ENCODE measurements around the gene TMEM266. TPM values are rescaled to one million over a fixed set of nuclear protein-coding genes. Genes with fewer than 3 reads are reported as not detected.

TMEM266 gene
- total RNA-seq, 1 donor from 2014 or later, result 0.21 TPM

DNA sequence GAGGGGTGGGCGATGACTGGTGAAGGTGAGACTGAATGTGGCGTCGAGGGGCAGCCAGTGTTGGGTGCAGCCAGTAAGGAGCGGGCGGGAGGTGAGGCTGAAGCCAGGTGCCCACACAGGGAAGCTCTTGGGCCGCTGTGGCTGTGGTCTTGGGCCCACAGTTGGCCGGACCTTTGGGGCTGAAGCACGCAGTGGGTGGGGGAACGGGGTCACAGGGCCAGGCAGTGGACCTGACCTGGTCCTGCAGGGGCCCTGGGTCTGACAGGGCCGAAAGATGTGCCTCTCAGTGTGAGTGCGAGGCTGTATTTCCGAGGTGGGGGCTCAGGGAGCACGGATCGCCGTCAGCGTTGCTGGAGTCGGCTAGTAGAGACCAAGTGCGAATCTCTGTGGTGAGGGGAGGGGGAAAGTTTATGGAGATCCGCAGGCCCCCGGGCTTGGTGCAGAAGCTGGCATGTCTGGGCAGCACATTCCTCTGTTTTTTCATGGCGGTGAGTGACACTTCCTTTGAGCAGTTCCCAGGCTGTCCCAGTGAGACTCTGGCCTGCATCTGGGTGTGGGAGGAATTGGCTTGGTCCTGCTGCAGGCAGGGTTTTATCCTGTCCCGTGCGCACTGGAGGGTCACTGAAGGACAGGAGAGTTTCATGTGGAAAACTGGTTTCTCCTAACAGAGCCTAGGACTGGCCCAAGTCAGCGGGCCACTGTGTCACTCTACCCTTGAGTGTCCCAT lies 100.8 kb downstream of the TMEM266 start:
- no peaks in the 10 kb centered on the region for H3K36me3 ChIP-seq (ENCODE audit: control insufficient read depth, insufficient read depth, low read length)
- H3K27me3 ChIP-seq (ENCODE audit: control insufficient read depth, insufficient read depth, low read length), result peaks cover 11% of the 10 kb centered on the region
- TF ChIP-seq, protein P1, sequence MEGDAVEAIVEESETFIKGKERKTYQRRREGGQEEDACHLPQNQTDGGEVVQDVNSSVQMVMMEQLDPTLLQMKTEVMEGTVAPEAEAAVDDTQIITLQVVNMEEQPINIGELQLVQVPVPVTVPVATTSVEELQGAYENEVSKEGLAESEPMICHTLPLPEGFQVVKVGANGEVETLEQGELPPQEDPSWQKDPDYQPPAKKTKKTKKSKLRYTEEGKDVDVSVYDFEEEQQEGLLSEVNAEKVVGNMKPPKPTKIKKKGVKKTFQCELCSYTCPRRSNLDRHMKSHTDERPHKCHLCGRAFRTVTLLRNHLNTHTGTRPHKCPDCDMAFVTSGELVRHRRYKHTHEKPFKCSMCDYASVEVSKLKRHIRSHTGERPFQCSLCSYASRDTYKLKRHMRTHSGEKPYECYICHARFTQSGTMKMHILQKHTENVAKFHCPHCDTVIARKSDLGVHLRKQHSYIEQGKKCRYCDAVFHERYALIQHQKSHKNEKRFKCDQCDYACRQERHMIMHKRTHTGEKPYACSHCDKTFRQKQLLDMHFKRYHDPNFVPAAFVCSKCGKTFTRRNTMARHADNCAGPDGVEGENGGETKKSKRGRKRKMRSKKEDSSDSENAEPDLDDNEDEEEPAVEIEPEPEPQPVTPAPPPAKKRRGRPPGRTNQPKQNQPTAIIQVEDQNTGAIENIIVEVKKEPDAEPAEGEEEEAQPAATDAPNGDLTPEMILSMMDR (IDR thresholded peaks at IDR 0.05; ENCODE audit: insufficient read depth, low read length, poor library complexity, severe bottlenecking), result no peak
- H3K4me3 ChIP-seq (ENCODE audit: low read depth, low read length), result no peak overlapping the region
- DNase-seq (ENCODE audit: low read depth), result no peak

DNA sequence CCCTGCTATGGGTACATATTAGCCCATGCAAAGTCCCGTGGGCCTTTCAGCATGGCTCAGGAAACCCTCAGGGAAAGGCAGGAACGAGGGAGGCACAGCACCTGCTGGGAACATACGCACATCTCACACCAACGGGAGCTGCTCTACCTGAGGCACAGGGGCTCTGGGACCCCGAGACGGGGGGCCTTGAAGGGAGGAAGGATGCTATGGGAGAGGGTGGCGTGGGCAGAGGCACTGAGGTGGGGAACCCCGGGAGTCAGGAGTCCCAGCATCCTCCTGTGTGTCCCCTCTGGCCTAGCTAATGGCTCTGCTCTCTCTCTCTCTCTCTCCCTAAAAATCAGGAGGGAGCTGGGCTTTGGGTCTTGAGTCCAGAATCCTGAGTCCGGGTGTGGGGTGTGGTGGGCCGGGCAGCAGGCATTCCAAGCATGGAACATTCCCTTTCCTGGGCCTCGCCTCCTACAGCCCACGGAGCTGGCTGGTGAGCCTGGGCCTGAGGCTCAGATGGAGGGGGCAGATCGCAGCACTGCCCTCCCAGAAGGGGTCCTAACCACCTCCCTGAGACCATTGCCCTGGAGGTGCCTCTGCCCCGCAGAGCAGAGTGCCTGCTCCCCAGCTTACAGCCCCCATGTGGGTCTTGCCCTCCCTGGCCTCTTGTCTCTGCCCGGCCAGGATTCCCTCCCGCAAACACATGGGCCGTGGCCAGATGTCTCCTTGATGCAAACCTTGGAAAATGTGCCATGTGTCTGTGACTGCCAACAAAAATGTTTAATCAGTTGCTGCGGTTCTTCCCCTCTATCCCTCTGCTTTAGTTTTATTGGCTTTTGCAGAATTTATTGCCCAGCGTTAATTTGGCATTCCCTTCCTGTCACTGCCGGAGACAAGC lies 101.6 kb downstream of the TMEM266 start:
- no peak for DNase-seq (ENCODE audit: low read depth)
- no peaks in the 10 kb centered on the region for H3K36me3 ChIP-seq (ENCODE audit: control insufficient read depth, insufficient read depth, low read length)
- peaks cover 14% of the 10 kb centered on the region for H3K27me3 ChIP-seq (ENCODE audit: control insufficient read depth, insufficient read depth, low read length)
- TF ChIP-seq, protein P1 (IDR thresholded peaks at IDR 0.05; ENCODE audit: insufficient read depth, low read length, poor library complexity, severe bottlenecking), result no peak
- no peak overlapping the region for H3K4me3 ChIP-seq (ENCODE audit: low read depth, low read length)

DNA sequence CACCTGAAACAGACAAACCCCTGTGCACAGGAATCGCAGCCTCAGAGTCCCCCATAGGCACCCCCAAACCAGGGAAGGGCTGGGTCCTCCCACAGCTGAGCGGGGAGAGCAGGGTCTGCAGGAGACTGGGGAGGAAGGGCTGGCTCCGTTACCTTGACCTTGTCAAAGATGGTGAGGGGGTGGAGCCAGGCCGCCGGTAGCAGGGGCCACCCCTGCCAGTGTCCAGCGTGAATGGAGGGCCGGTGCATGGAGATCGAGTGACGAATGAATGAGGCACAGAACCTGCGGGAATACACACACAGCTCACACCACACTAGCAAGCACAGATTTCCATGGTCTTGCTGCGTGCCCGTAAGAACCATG lies 102.2 kb downstream of the TMEM266 start:
- TF ChIP-seq, protein P1 (IDR thresholded peaks at IDR 0.05; ENCODE audit: insufficient read depth, low read length, poor library complexity, severe bottlenecking), result no peak
- Histone ChIP-seq H3K27me3 (ENCODE audit: control insufficient read depth, insufficient read depth, low read length) (peaks cover 14% of the 10 kb centered on the region), H3K36me3 (ENCODE audit: control insufficient read depth, insufficient read depth, low read length) (no peaks in the 10 kb centered on the region), H3K4me3 (ENCODE audit: low read depth, low read length) (no peak overlapping the region)
- no peak for DNase-seq (ENCODE audit: low read depth)

DNA sequence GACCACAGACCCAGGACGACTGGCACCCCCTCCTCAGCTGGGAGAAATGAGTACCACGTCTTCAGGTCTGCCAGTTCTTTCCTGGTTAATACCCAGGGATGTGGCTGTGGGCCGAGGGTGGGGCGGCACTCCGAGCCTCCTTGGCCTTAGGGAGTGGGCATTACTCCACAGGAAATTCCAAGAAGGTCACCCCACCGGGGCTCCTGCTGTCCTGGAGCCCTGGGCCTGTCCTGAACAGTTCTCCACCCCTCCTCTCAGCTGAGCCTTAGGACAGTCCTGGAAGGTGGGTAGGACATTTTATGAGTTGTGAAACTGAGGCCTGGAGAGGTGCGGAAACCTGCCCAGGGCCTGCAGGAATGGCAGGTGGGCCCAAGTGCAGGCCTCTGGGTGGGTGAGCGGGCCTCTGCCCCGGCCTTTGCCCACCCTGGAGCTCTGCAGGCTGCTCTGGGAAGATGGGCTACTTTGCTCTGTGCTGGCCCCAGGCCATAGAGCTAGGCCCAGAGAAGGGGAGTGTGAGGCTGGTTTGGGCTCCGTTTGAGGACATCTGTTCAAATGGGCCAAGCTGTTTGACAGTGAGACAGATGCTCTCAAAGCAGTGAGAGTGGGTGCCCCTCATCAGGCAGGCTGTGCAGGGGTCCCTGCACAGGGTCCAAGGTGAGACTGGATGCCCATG lies 103.1 kb downstream of the TMEM266 start:
- H3K4me3 ChIP-seq (ENCODE audit: low read depth, low read length), result no peak overlapping the region
- peaks cover 14% of the 10 kb centered on the region for H3K27me3 ChIP-seq (ENCODE audit: control insufficient read depth, insufficient read depth, low read length)
- TF ChIP-seq, protein P1 (IDR thresholded peaks at IDR 0.05; ENCODE audit: insufficient read depth, low read length, poor library complexity, severe bottlenecking), result no peak
- no peaks in the 10 kb centered on the region for H3K36me3 ChIP-seq (ENCODE audit: control insufficient read depth, insufficient read depth, low read length)
- DNase-seq (ENCODE audit: low read depth), result no peak

DNA sequence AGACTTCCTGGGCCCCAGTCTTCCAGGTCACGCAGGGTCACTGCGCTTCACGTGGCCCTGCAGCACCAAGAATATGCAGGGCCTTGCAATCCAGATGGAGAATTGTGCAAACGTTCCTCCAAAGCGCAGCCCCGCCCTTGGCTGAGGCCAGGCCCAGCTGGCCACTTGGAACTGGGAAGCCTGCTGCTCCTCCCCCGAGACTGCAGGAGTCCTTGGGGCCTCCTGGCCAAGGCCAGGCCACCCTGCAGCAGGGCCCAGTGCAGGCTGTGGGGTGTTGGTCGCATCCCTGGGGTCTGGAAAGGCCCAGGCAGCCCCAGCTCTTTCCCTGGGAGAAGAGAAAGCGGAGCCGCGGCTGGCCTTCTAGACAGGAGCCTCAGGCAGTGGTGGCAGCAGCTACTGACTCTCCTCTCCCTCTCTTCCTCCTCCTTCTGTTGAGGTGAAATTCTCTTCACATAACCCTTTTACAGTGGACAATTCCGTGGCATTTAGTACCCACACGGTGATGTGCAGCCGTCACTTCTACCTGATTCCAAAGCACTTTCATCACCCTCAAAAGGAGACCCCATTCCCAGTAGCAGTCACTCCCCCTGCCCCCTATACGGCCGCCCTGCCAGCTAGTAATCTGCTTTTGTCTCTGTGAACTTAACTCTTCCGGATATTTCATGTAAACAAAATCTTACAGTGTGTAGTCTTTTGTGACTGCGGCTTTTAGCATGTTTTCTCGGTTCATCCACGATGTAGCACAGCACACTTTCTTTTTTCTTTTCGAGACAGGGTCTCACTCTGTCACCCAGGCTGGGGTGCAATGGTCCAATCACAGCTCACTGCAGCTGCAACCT lies 103.9 kb downstream of the TMEM266 start:
- DNase-seq (ENCODE audit: low read depth), result no peak
- Histone ChIP-seq H3K4me3 (ENCODE audit: low read depth, low read length) (no peak overlapping the region), H3K27me3 (ENCODE audit: control insufficient read depth, insufficient read depth, low read length) (peaks cover 12% of the 10 kb centered on the region), H3K36me3 (ENCODE audit: control insufficient read depth, insufficient read depth, low read length) (no peaks in the 10 kb centered on the region)
- TF ChIP-seq, protein P1 (IDR thresholded peaks at IDR 0.05; ENCODE audit: insufficient read depth, low read length, poor library complexity, severe bottlenecking), result no peak
